Midbrain (tissue), 1 donor: ENCODE data around the gene PRC1.
A peak's percentile ranks its signal among the peaks of the same experiment; 100 is the strongest.

ENCODE experiments used
- DNase-seq: peaks from one replicate; lab custom pipeline; 2025; lab: John Stamatoyannopoulos, UW

Gene PRC1

DNA sequence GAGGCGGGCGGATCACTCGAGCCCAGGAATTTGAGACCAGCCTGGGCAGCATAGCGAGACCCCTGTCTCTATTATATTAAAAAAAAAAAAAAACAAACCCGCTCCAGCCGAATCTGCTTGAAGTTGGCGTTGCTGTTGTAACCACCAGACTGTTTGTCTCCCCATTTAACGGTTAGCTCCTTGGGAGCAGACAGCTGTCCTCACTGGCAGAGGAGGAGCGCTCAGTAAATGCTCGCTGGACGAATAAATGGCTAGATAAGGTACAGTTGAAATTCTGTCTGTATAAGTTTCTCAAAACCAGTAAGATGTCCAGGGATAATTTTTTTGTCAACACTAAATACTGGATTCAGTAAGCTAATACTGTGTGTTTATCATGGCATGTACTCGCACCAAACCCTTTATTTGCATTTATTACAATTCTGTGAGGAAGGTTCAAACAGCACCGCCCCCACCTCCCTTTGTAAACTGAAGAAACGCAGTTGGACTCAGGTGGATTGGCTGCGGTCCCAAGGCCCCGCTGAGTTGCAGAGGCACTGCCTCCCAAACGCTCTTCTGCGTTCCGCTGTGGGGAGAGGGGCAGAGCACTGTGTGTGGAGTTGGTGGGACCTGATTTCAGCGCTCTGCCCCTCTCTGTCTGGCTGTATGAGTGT lies 38.6 kb downstream of the PRC1 start:
- DNase-seq, result no peak

- peak; percentile 94 for DNase-seq
Observed at GRCh38 chr15:90954712-90955623, 39.4 kb downstream of the PRC1 start, which contains the start of gene RCCD1. TSS of gene RCCD1 (plus strand) at chr15:90954884. CDS start at chr15:90956735, 1,851 bp downstream.

DNA sequence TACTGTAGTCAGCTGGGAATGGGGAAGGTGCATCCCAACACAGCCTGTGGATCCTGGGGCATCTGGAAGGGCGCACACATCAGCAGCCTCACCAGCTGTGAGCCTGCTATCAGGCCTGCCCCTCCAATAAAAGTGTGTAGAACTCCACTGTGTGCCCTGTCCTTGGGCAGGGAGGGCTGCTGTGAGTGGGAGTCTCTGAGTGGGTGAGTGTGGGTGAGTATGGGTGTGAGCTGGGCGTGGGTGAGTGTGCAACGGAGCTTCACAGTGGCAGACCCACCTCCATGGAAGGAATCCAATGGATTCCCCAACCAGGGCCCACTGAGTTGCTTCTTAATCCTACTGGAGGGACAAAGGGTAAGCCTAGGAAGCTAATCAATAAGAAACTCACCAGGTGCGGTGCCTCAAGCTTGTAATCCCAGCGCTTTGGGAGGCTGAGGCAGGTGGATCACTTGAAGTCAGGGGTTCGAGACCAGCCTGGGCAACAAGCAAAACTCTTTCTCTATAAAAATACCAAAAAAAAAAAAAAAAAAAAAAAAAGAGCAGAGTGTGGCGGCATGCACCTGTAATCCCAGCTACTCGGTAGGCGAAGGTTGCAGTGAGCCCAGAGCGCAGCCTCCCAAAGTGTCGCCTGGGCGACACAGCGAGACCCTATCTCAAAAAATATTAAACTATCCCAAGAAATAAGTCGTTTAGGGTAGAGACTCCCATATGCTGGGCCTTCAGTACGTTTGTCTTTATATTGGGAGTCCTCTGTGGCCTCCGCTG lies 40.2 kb downstream of the PRC1 start:
- DNase-seq, result no peak

GRCh38 chr15:90952901-90953677 lies 41.2 kb downstream of the PRC1 start:
- DNase-seq, result no peak

DNA sequence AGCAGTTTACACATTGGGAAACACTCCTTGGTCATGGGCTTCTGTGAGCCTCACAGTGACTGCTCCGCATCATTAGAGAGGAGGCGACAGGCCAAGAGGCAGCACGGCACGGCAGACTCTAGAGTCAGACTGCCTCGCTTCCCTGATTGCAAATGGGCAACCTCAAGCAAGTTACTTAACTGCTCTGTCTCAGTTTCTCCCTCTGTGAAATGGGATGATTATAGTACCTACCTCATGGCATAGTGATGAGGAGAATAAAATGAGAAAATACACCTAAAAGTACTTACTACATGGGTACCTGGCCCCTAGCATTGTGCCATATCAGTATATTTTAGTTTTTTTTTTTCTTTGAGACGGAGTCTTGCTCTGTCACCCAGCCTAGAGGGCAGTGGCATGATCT lies 43.7 kb downstream of the PRC1 start:
- no peak for DNase-seq

DNA sequence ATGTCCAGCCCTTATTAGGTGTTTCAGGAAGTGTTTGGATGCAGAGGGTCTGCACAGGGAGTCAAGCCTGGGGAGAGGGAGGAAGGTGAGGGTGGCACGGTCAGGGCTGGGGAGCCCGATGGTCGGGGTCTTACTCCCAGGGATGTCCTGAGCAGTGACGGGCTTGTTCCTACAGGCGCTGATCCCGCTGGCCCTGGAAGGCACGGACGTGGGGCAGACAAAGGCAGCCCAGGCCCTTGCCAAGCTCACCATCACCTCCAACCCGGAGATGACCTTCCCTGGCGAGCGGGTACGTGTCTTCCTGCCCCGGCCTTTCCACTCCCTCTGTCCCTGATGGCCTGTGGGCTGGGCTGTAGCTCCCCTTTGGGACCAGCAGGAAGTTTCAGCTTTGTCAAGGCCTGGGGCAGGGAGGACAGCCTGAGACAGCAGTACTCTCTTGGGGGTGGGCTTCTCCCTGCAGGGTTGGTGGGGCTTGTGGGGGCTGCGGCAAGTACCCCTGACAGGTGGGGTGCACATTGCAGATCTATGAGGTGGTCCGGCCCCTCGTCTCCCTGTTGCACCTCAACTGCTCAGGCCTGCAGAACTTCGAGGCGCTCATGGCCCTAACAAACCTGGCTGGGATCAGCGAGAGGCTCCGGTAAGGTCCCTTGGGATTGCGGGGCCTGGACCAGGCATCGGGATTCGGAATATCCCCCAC lies 44.2 kb downstream of the PRC1 start:
- no peak for DNase-seq

- no peak for DNase-seq
Observed at GRCh38 chr15:90948506-90948905, 45.8 kb downstream of the PRC1 start.

GRCh38 chr15:90947577-90948357 lies 46.6 kb downstream of the PRC1 start:
- DNase-seq, result no peak

DNA sequence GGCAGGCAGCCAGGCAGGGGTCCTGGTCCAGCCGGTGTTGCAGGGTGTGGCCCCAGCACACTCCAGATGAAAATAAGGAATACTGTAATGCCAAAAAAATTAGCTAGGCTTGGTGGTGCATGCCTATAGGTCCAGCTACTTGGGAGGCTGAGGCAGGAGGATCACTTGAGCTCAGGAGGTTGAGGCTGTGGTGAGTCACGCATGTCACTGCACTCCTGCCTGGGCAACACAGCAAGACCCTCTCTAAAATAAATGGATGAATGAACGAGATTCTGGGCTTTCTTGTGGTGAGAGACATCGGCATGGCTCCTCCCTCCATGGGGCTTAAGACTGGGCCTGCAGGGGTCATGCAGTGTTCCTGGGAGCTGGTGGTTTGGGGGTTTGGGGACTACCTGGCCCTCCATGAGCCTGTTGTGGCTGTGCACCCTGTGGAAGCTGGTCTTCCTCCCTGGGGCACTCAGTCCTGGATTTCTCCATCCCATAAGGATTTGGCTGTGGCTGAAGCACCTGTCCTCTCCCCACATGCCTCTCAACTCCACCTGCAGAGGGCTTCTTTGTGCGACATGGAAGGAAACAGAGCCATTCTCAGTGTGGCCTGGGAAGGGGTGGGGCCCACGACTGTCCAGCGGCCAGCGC lies 47.3 kb downstream of the PRC1 start:
- no peak for DNase-seq

DNA sequence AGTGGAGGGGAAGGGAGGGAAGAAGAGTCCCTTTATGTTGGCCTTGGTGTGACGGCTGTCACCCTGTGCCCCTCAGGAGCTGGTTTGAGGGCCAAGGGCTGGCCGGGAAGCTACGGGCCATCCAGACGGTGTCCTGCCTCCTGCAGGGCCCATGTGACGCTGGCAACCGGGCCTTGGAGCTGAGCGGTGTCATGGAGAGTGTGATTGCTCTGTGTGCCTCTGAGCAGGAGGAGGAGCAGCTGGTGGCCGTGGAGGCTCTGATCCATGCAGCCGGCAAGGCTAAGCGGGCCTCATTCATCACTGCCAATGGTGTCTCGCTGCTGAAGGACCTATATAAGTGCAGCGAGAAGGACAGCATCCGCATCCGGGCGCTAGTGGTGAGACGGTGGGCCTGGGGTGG lies 47.8 kb downstream of the PRC1 start:
- no peak for DNase-seq

DNA sequence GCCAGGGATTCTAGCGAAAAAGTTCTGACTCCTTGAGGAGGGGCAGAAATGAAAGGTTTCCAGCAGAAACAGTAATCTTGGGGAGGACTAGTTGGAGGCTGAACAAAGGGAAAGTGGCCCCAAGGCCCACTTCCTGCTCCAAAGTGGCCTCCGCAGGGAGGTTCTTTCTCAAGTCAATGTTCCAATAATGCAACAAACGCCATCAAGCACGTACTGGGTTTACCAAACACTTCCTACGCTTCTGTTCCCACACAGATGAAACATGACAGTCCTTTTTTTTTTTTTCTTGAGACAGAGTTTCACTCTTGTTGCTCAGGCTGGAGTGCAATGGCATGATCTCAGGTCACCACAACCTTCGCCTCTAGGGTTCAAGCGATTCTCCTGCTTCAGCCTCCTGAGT lies 49.2 kb downstream of the PRC1 start:
- DNase-seq, result no peak

GRCh38 chr15:90942354-90943120 lies 51.8 kb downstream of the PRC1 start:
- DNase-seq, result no peak

DNA sequence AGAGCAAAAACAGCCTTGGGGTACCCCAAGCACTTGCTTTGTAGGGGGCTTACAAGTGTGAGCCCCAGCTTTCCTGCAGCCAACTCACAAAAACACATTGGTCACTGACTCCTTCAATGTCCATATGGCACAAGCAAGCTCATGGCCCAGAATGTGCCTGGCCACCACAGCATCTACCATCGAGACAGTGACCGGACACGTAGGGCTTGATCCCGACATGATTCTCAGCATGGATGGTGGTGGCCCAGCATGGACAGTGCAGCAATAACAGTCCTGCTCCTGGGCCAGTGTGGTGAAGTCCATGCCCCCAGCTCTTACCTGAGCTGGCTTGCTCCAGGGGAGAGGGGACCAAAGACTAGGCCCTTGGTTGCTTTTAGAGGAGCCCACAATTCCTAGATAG lies 53.3 kb downstream of the PRC1 start:
- no peak for DNase-seq

DNA sequence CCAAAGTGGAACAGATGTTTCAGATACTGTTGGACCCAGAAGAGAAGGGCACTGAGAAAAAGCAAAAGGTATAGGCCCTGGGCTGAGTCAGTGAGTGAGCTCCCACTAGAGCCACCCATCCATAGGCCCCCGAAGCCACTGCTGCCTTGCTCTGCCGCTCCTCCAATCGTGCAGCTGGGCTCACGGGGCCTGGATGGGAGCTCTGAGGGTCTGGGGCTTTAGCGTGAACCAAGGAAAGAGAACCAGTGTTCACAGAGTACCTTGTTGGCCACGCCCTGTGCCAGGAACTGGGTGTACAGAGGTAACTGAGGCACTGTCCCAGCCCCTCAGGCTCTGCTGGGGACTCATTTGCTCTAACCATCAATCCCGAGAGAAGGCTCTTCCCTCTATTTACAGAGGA lies 54.6 kb downstream of the PRC1 start:
- DNase-seq, result no peak

GRCh38 chr15:90938261-90938660 lies 56.1 kb downstream of the PRC1 start:
- DNase-seq, result no peak

- DNase-seq, result no peak
Observed at GRCh38 chr15:90936823-90937222, 57.5 kb downstream of the PRC1 start.

GRCh38 chr15:90934949-90935751 lies 59.2 kb downstream of the PRC1 start, which contains the start of gene UNC45A:
TSS of gene UNC45A (plus strand) at chr15:90935285. CDS start at chr15:90935325, 40 bp downstream.
- peak; percentile 91 for DNase-seq
